ENCODE measurements around the gene ATF2.

DNA sequence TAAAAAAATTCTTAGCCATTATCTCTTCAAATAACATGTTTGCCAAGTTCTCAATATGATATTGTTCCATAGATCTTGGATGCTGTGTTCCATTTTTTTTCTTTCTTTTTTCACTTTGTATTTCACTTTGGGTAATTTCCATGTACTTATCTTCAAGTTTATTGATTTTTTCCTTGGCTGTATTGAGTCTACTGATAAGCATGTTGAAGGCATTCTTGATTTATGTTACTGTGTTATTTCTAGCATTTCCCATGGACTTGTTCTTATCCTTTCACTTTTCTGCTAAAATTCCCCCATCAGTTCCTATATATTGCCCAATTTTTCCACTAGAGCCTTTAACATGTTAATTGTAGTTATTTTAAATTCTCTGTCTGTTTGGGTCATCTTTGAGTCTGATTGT lies 112.0 kb downstream of the ATF2 start:
- no peak for TF ChIP-seq POLR2AphosphoS2 (IDR thresholded peaks at IDR 0.05; ENCODE audit: low read length)
- TF ChIP-seq, protein P1, sequence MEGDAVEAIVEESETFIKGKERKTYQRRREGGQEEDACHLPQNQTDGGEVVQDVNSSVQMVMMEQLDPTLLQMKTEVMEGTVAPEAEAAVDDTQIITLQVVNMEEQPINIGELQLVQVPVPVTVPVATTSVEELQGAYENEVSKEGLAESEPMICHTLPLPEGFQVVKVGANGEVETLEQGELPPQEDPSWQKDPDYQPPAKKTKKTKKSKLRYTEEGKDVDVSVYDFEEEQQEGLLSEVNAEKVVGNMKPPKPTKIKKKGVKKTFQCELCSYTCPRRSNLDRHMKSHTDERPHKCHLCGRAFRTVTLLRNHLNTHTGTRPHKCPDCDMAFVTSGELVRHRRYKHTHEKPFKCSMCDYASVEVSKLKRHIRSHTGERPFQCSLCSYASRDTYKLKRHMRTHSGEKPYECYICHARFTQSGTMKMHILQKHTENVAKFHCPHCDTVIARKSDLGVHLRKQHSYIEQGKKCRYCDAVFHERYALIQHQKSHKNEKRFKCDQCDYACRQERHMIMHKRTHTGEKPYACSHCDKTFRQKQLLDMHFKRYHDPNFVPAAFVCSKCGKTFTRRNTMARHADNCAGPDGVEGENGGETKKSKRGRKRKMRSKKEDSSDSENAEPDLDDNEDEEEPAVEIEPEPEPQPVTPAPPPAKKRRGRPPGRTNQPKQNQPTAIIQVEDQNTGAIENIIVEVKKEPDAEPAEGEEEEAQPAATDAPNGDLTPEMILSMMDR (IDR thresholded peaks at IDR 0.05 in 2 of 3, conservative IDR thresholded peaks at IDR 0.05 in 1 of 3; ENCODE audit: insufficient read depth in 2 of 3, low read depth in 1 of 3, low read length in 3 of 3) = no peak
- TF ChIP-seq FOXP1 (CRISPR knock-in tag; IDR thresholded peaks at IDR 0.05) = no peak
- TF ChIP-seq, protein P2, sequence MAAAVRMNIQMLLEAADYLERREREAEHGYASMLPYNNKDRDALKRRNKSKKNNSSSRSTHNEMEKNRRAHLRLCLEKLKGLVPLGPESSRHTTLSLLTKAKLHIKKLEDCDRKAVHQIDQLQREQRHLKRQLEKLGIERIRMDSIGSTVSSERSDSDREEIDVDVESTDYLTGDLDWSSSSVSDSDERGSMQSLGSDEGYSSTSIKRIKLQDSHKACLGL (CRISPR knock-in tag; IDR thresholded peaks at IDR 0.05; ENCODE audit: borderline replicate concordance, poor library complexity, severe bottlenecking) = no peak
- TF ChIP-seq FOXJ3 (CRISPR knock-in tag; IDR thresholded peaks at IDR 0.05) = no peak
- no peak for TF ChIP-seq JUNB (CRISPR knock-in tag; conservative IDR thresholded peaks at IDR 0.05)
- TF ChIP-seq CHD4 (IDR thresholded peaks at IDR 0.05; ENCODE audit: insufficient read depth, insufficient replicate concordance, low read depth, low read length, poor library complexity, severe bottlenecking) = no peak
- TF ChIP-seq CBX8 (IDR thresholded peaks at IDR 0.05; ENCODE audit: borderline replicate concordance, extremely low read depth, low read depth, low read length, poor library complexity, severe bottlenecking) = no peak
- TF ChIP-seq PURB (CRISPR knock-in tag; IDR thresholded peaks at IDR 0.05; ENCODE audit: low read depth) = no peak
